Effector memory CD8-positive, alpha-beta T cell (primary cell): ENCODE measurements around the gene CNPPD1.

ENCODE experiments used
- ATAC-seq: fragments of 150-1000 bp; cut with Tn5 transposase; replicated peaks from 2 replicates; pipeline ENCODE4 v1.10.0; 2021; ENCODE audit warnings: mild to moderate bottlenecking, moderate library complexity
- DNase-seq, 3 experiments: peaks; one replicate each; pipeline ENCODE4 v3.0.0; 2021
- H3K27ac Mint-ChIP-seq, 2 donors: one replicate each; pipeline ENCODE4 v1.8.0; 2022; ENCODE audit warnings: mild to moderate bottlenecking in 2 of 2, mixed read lengths in 2 of 2, moderate library complexity in 2 of 2
- H3K27me3 Mint-ChIP-seq, 2 donors: one replicate each; pipeline ENCODE4 v1.8.0; 2022; ENCODE audit warnings: mixed read lengths in 2 of 2
- H3K36me3 Mint-ChIP-seq: one replicate; pipeline ENCODE4 v1.8.0; 2022; ENCODE audit warnings: mild to moderate bottlenecking, moderate library complexity, mixed read lengths; ENCODE audit not compliant: insufficient read depth
- H3K4me1 Mint-ChIP-seq, 2 donors: one replicate each; pipeline ENCODE4 v1.8.0; 2022; ENCODE audit warnings: low read depth in 2 of 2, mixed read lengths in 2 of 2
- H3K4me3 Mint-ChIP-seq, 2 donors: one replicate each; pipeline ENCODE4 v1.8.0; 2022; ENCODE audit warnings: mild to moderate bottlenecking in 2 of 2, mixed read lengths in 2 of 2, moderate library complexity in 2 of 2
- H3K9me3 Mint-ChIP-seq, 2 donors: one replicate each; pipeline ENCODE4 v1.8.0; 2022; ENCODE audit warnings: mixed read lengths in 2 of 2

Gene CNPPD1

GRCh38 chr2:219168932-219169331, 7.8 kb downstream of the CNPPD1 start:
- Mint-ChIP-seq H3K4me1 (peaks cover 7 to 13% of the 10 kb centered on the region in 2 donors), H3K27ac (no peak overlapping the region), H3K4me3 (no peak overlapping the region), H3K36me3 (peaks cover 17% of the 10 kb centered on the region), H3K27me3 (no peaks in the 10 kb centered on the region), H3K9me3 (no peaks in the 10 kb centered on the region)
- ATAC-seq (no peak), DNase-seq (no peak)

- DNase-seq (no peak), ATAC-seq (no peak)
- no peak overlapping the region for H3K4me3 Mint-ChIP-seq
- no peaks in the 10 kb centered on the region for H3K27me3 Mint-ChIP-seq
- no peaks in the 10 kb centered on the region for H3K9me3 Mint-ChIP-seq
- peaks cover 16% of the 10 kb centered on the region for H3K36me3 Mint-ChIP-seq
- no peak overlapping the region for H3K27ac Mint-ChIP-seq
- peaks cover 5 to 12% of the 10 kb centered on the region in 2 donors for H3K4me1 Mint-ChIP-seq
Observed at GRCh38 chr2:219168526-219168925, 8.2 kb downstream of the CNPPD1 start.

- Mint-ChIP-seq H3K36me3 (peaks cover 13% of the 10 kb centered on the region), H3K27me3 (no peaks in the 10 kb centered on the region), H3K4me1 (peaks cover 5 to 9% of the 10 kb centered on the region in 2 donors), H3K4me3 (no peak overlapping the region), H3K27ac (peak overlapping the region; percentile 33 to 38), H3K9me3 (no peaks in the 10 kb centered on the region)
- DNase-seq (no peak), ATAC-seq (no peak)
Observed at GRCh38 chr2:219167997-219168396, 8.7 kb downstream of the CNPPD1 start.

- Mint-ChIP-seq H3K27ac (no peak overlapping the region), H3K36me3 (peaks cover 15% of the 10 kb centered on the region)
- ATAC-seq: no peak
Observed at GRCh38 chr2:219165058-219165911, 11.4 kb downstream of the CNPPD1 start.

GRCh38 chr2:219163156-219163555, 13.6 kb downstream of the CNPPD1 start:
- Mint-ChIP-seq H3K27me3 (no peaks in the 10 kb centered on the region), H3K9me3 (no peaks in the 10 kb centered on the region), H3K4me1 (peaks cover 13 to 21% of the 10 kb centered on the region in 2 donors), H3K36me3 (peaks cover 8% of the 10 kb centered on the region), H3K4me3 (no peak overlapping the region), H3K27ac (no peak overlapping the region)
- no peak for DNase-seq
- ATAC-seq: no peak

More at GRCh38 chr2:219165058-219165911, 11.4 kb downstream of the CNPPD1 start:
- no peak for DNase-seq
- no peaks in the 10 kb centered on the region for H3K9me3 Mint-ChIP-seq
- H3K27me3 Mint-ChIP-seq: no peaks in the 10 kb centered on the region
- no peak overlapping the region for H3K4me3 Mint-ChIP-seq
- peaks cover 7 to 9% of the 10 kb centered on the region in 2 donors for H3K4me1 Mint-ChIP-seq

- ATAC-seq (no peak), DNase-seq (no peak)
- Mint-ChIP-seq H3K4me3 (peak overlapping the region; percentile 89 to 90), H3K9me3 (no peaks in the 10 kb centered on the region), H3K27ac (peak overlapping the region; percentile 88 to 93), H3K4me1 (peaks cover 13 to 21% of the 10 kb centered on the region in 2 donors), H3K27me3 (no peaks in the 10 kb centered on the region), H3K36me3 (peaks cover 8% of the 10 kb centered on the region)
Observed at GRCh38 chr2:219161097-219161496, 15.6 kb downstream of the CNPPD1 start.

- Mint-ChIP-seq H3K4me3 (peak within 1 kb of the TSS; percentile 89 to 90), H3K36me3 (peaks cover 8% of the 10 kb centered on the region), H3K9me3 (no peaks in the 10 kb centered on the region), H3K27me3 (no peaks in the 10 kb centered on the region), H3K4me1 (peaks cover 13 to 21% of the 10 kb centered on the region in 2 donors), H3K27ac (peak within 1 kb of the TSS; percentile 88 to 93)
- ATAC-seq (peak; percentile 89), DNase-seq (peak; percentile 91 to 94 (median 93))
Observed at GRCh38 chr2:219160186-219161017, 16.3 kb downstream of the CNPPD1 start, which contains the start of gene NHEJ1. Gene NHEJ1, minus strand, starts transcription at chr2:219160815. Its CDS starts 2,453 bp downstream, at chr2:219158362.

GRCh38 chr2:219159771-219160185, 16.9 kb downstream of the CNPPD1 start:
- ATAC-seq: no peak

GRCh38 chr2:219158586-219158985, 18.1 kb downstream of the CNPPD1 start:
- H3K9me3 Mint-ChIP-seq: no peaks in the 10 kb centered on the region
- H3K27ac Mint-ChIP-seq: peak overlapping the region in 1 of 2 donors; percentile 31
- no peak for DNase-seq
- H3K4me1 Mint-ChIP-seq: peaks cover 13 to 21% of the 10 kb centered on the region in 2 donors
- ATAC-seq: no peak
- no peaks in the 10 kb centered on the region for H3K27me3 Mint-ChIP-seq
- no peak overlapping the region for H3K4me3 Mint-ChIP-seq
- H3K36me3 Mint-ChIP-seq: peaks cover 4% of the 10 kb centered on the region

More at GRCh38 chr2:219159771-219160185, 16.9 kb downstream of the CNPPD1 start:
- no peaks in the 10 kb centered on the region for H3K27me3 Mint-ChIP-seq
- no peaks in the 10 kb centered on the region for H3K9me3 Mint-ChIP-seq
- peak overlapping the region; percentile 88 to 93 for H3K27ac Mint-ChIP-seq
- peak overlapping the region; percentile 89 to 90 for H3K4me3 Mint-ChIP-seq
- H3K4me1 Mint-ChIP-seq: peaks cover 13 to 21% of the 10 kb centered on the region in 2 donors
- peak in 1 of 3 experiments; percentile 4 for DNase-seq
- peaks cover 8% of the 10 kb centered on the region for H3K36me3 Mint-ChIP-seq

- Mint-ChIP-seq H3K4me3 (no peak overlapping the region), H3K4me1 (peaks cover 13 to 21% of the 10 kb centered on the region in 2 donors), H3K27me3 (no peaks in the 10 kb centered on the region), H3K36me3 (peaks cover 7% of the 10 kb centered on the region), H3K9me3 (no peaks in the 10 kb centered on the region), H3K27ac (peak overlapping the region in 1 of 2 donors; percentile 31)
- no peak for DNase-seq
- ATAC-seq: no peak
Observed at GRCh38 chr2:219158025-219158424, 18.7 kb downstream of the CNPPD1 start.

- H3K4me1 Mint-ChIP-seq: peaks cover 13 to 21% of the 10 kb centered on the region in 2 donors
- H3K27me3 Mint-ChIP-seq: no peaks in the 10 kb centered on the region
- H3K9me3 Mint-ChIP-seq: no peaks in the 10 kb centered on the region
- ATAC-seq (no peak), DNase-seq (no peak)
- no peak overlapping the region for H3K4me3 Mint-ChIP-seq
- H3K27ac Mint-ChIP-seq: no peak overlapping the region
- peaks cover 7% of the 10 kb centered on the region for H3K36me3 Mint-ChIP-seq
Observed at GRCh38 chr2:219157396-219157795, 19.3 kb downstream of the CNPPD1 start.

GRCh38 chr2:219155054-219155644, 21.6 kb downstream of the CNPPD1 start:
- H3K4me3 Mint-ChIP-seq: no peak overlapping the region
- no peaks in the 10 kb centered on the region for H3K27me3 Mint-ChIP-seq
- no peak overlapping the region for H3K27ac Mint-ChIP-seq
- peak; percentile 34 for ATAC-seq
- H3K36me3 Mint-ChIP-seq: peaks cover 8% of the 10 kb centered on the region
- no peaks in the 10 kb centered on the region for H3K9me3 Mint-ChIP-seq
- H3K4me1 Mint-ChIP-seq: peaks cover 7 to 13% of the 10 kb centered on the region in 2 donors
- DNase-seq: peak; percentile 43 to 47 (median 43)

GRCh38 chr2:219149667-219150066, 27.1 kb downstream of the CNPPD1 start:
- Mint-ChIP-seq H3K27me3 (no peaks in the 10 kb centered on the region), H3K4me3 (no peak overlapping the region), H3K9me3 (no peaks in the 10 kb centered on the region), H3K4me1 (no peaks in the 10 kb centered on the region), H3K36me3 (peaks cover 36% of the 10 kb centered on the region), H3K27ac (no peak overlapping the region)
- DNase-seq (no peak), ATAC-seq (no peak)
